GM19193 (cell line): ENCODE measurements around the gene NFKB2.

ENCODE experiments used
- POLR2A ChIP-seq: IDR thresholded peaks from 4 replicates; pipeline ENCODE4 v1.6.1; 2011; ENCODE audit not compliant: insufficient read depth, insufficient read length; ENCODE audit errors: extremely low read depth

The NFKB2 gene

GRCh38 chr10:102400598-102401341, 5.3 kb downstream of the NFKB2 start:
- TF ChIP-seq POLR2A, result peak; percentile 23

- TF ChIP-seq POLR2A, result no peak
Measured at GRCh38 chr10:102401342-102401654, 5.8 kb downstream of the NFKB2 start.

GRCh38 chr10:102401735-102402511, 6.4 kb downstream of the NFKB2 start:
- TF ChIP-seq POLR2A, result no peak

GRCh38 chr10:102402512-102402896, 7.0 kb downstream of the NFKB2 start:
- no peak for TF ChIP-seq POLR2A

GRCh38 chr10:102403115-102403514, 7.6 kb downstream of the NFKB2 start:
- peak; percentile 24 for TF ChIP-seq POLR2A

GRCh38 chr10:102404361-102405107, 9.0 kb downstream of the NFKB2 start:
- TF ChIP-seq POLR2A, result peak; percentile 54

GRCh38 chr10:102405108-102405571, 9.6 kb downstream of the NFKB2 start:
- no peak for TF ChIP-seq POLR2A

GRCh38 chr10:102405632-102406031, 10.1 kb downstream of the NFKB2 start:
- TF ChIP-seq POLR2A, result peak; percentile 15

- no peak for TF ChIP-seq POLR2A
Measured at GRCh38 chr10:102406815-102407214, 11.3 kb downstream of the NFKB2 start.

- TF ChIP-seq POLR2A, result peak; percentile 20
Measured at GRCh38 chr10:102407425-102408130, 12.1 kb downstream of the NFKB2 start.

- TF ChIP-seq POLR2A, result no peak
Measured at GRCh38 chr10:102408131-102408727, 12.7 kb downstream of the NFKB2 start.

GRCh38 chr10:102408728-102409603, 13.5 kb downstream of the NFKB2 start:
- TF ChIP-seq POLR2A, result no peak

GRCh38 chr10:102409604-102410428, 14.3 kb downstream of the NFKB2 start:
- TF ChIP-seq POLR2A, result no peak
